Adrenal gland (tissue), 5 donors: Measurements from ENCODE around the gene LPP.

ENCODE experiments used
- CTCF ChIP-seq, 6 experiments: fragments of 450-650 bp in 4 of 6; fragments of 200-600 bp in 2 of 6; sonication (generic) in 1 of 6; IDR thresholded peaks; 1 replicate in 5 of 6; 2 replicates in 1 of 6; pipeline versions ENCODE4 v1.5.1 to v1.8.0; 2016 to 2021; ENCODE audit warnings: antibody characterized with exemption in 6 of 6, mild to moderate bottlenecking in 2 of 6, moderate library complexity in 1 of 6
- POLR2A ChIP-seq, 2 donors: fragments of 450-650 bp; IDR thresholded peaks; one replicate each; pipeline ENCODE4 v1.6.1; 2017; ENCODE audit warnings: antibody characterized with exemption in 2 of 2, mild to moderate bottlenecking in 2 of 2, moderate library complexity in 1 of 2
- donor health status: DM: no; HTN: no; CAD: no.

GRCh38 chr3:188819939-188820338, 666.0 kb downstream of the LPP start:
- no peak for TF ChIP-seq CTCF (IDR thresholded peaks at IDR 0.05)
- TF ChIP-seq POLR2A (IDR thresholded peaks at IDR 0.05): no peak
